M059J (cell line): ENCODE measurements around the gene MFF. TPM values are rescaled to one million over a fixed set of nuclear protein-coding genes. Genes with fewer than 3 reads are reported as not detected.

Source experiments
- DNase-seq: peaks from one replicate; pipeline ENCODE4 v3.0.0-alpha.2; 2012; ENCODE audit warnings: low read depth
- total RNA-seq: library from RNA; depleted of rRNA; stranded (reverse); fragments of >200 nt; shearing (Covaris generic); gene quantifications from 2 replicates; pipeline ENCODE4 v1.2.3, GENCODE V29; 2014; rRNA removed

Gene MFF
- total RNA-seq, 1 experiment from 2014 or later: 148 TPM

- DNase-seq: peak; percentile 98
These were observed 81.4 kb downstream of the MFF start for GRCh38 chr2:227406177-227407031.

Other genes with a start within 250 kb of the MFF start
- gene COL4A4, start 161.0 kb upstream of the MFF start, total RNA-seq: 0.22 and 0.89 TPM in 2 replicates
- 0.02 and 0.47 TPM in 2 replicates for gene COL4A3, start 160.6 kb upstream of the MFF start, total RNA-seq
- not detected in 2 replicates for gene TM4SF20, start 54.1 kb downstream of the MFF start, total RNA-seq
- gene SCYGR1, start 62.7 kb downstream of the MFF start, total RNA-seq: not detected in 2 replicates
- 75.3 and 98.4 TPM in 2 replicates for gene AGFG1, start 146.9 kb downstream of the MFF start, total RNA-seq